Measurements from ENCODE around the gene TRIM65.

DNA sequence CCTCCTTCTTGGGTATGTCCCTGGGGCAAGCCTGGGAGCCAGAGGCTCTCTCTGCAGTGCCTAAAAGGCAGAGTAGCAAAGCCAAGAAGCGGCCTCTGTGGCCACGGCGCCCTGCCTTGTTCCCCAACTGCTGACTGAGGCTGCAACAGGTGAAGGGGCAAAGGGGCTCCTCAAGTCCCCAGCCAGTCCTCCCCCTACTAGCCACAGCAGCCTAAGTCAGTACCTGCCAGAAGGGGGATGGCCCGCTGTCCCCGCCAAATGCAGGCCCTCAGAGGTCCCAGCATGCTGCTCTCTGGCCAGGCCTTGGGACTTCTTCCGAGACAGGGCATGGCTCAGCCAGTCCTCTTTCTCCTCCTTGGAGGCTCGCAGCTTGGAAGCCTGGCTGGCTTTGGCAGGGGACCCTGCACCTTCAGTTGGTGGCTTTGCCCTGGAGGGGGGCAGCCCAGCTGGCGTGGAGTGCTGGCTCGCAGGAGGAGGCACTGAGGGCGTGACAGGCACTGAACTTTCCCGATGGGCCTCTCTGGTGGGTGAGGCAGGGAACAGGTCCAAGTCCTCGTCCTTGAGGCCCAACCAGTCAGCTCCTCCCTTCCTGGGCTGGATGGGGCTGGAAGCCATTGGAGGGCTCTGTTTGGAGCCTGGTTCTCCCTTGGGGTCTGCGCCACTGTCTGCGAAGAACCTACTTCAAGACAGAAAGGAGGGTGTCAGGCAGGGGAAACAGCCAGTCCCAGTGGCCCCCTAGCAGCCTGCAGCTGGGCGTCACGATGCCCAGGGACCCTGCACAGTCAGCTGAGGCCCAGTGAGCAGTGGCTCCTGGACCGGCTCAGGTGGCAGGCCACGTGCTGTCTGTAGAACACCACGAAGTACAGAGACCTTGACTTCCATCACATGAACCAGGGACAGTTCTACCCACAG, 26.5 kb upstream of the TRIM65 start:
- TF ChIP-seq, protein P1, sequence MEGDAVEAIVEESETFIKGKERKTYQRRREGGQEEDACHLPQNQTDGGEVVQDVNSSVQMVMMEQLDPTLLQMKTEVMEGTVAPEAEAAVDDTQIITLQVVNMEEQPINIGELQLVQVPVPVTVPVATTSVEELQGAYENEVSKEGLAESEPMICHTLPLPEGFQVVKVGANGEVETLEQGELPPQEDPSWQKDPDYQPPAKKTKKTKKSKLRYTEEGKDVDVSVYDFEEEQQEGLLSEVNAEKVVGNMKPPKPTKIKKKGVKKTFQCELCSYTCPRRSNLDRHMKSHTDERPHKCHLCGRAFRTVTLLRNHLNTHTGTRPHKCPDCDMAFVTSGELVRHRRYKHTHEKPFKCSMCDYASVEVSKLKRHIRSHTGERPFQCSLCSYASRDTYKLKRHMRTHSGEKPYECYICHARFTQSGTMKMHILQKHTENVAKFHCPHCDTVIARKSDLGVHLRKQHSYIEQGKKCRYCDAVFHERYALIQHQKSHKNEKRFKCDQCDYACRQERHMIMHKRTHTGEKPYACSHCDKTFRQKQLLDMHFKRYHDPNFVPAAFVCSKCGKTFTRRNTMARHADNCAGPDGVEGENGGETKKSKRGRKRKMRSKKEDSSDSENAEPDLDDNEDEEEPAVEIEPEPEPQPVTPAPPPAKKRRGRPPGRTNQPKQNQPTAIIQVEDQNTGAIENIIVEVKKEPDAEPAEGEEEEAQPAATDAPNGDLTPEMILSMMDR (conservative IDR thresholded peaks at IDR 0.05) = no peak
- TF ChIP-seq ZFX (IDR thresholded peaks at IDR 0.05) = no peak

All from C4-2B (cell line).